ENCODE measurements around the gene DCAF6.

- no peak for TF ChIP-seq CTCF (IDR thresholded peaks at IDR 0.05)
- TF ChIP-seq POLR2A (IDR thresholded peaks at IDR 0.05), result no peak
These were observed 166.0 kb downstream of the DCAF6 start for GRCh38 chr1:168102487-168102886.
